ENCODE results near the gene STOM. TPM values are rescaled to one million over a fixed set of nuclear protein-coding genes. Genes with fewer than 3 reads are reported as not detected.

The STOM gene
- total RNA-seq, result 189 and 212 TPM in 2 replicates

GRCh38 chr9:121369595-121370265 is at the start of gene STOM:
TSS of gene STOM (minus strand) at chr9:121370250. CDS start at chr9:121370187, 63 bp downstream.

Other genes with a start within 250 kb of the STOM start
- 23.9 and 24.8 TPM in 2 replicates for gene RAB14, start 168.4 kb downstream of the STOM start, total RNA-seq
- gene GSN, start 102.1 kb downstream of the STOM start, total RNA-seq, result 839 and 844 TPM in 2 replicates
- gene GGTA1, start 129.6 kb upstream of the STOM start, total RNA-seq, result not detected in 2 replicates